BE2C (cell line): ENCODE measurements around the gene C5orf47.

Source experiments
- DNase-seq: peaks from one replicate; pipeline ENCODE4 v3.0.0-alpha.2; 2020
- H3K27me3 ChIP-seq: fragments of 250-450 bp; sonication (Bioruptor Pico); 2 replicates; pipeline ENCODE4 v1.5.1; 2020; ENCODE audit warnings: mild to moderate bottlenecking
- H3K36me3 ChIP-seq: fragments of 250-450 bp; sonication (Bioruptor Pico); 2 replicates; pipeline ENCODE4 v1.5.1; 2020; ENCODE audit warnings: mild to moderate bottlenecking
- H3K4me1 ChIP-seq: fragments of 250-450 bp; sonication (Bioruptor Pico); 2 replicates; pipeline ENCODE4 v1.5.1; 2020
- H3K4me3 ChIP-seq: 2 replicates; pipeline ENCODE4 v1.5.1; 2011; ENCODE audit warnings: low read depth, low read length
- H3K9me3 ChIP-seq: fragments of 250-450 bp; sonication (Bioruptor Pico); 2 replicates; pipeline ENCODE4 v1.5.1; 2020
- CTCF ChIP-seq: IDR thresholded peaks from 2 replicates; pipeline ENCODE4 v1.5.1; 2012; ENCODE audit warnings: mild to moderate bottlenecking, low read depth, low read length

The C5orf47 gene

GRCh38 chr5:174053905-174054304 lies 64.9 kb downstream of the C5orf47 start:
- no peak for DNase-seq
- no peaks in the 10 kb centered on the region for H3K27me3 ChIP-seq
- TF ChIP-seq CTCF, result no peak

More at GRCh38 chr5:174053905-174054304, 64.9 kb downstream of the C5orf47 start:
- Histone ChIP-seq H3K4me3 (no peak overlapping the region), H3K9me3 (no peaks in the 10 kb centered on the region), H3K4me1 (0 out of 2 replicates have a peak, but pooled peaks cover 5% of the 10 kb centered on the region), H3K36me3 (peaks cover 100% of the 10 kb centered on the region)
